Liver (tissue), 3 donors: ENCODE measurements around the gene SIAH1.

ENCODE experiments used
- HNF4G ChIP-seq: IDR thresholded peaks from 2 replicates; pipeline ENCODE4 v1.6.1; 2016; ENCODE audit warnings: antibody characterized with exemption
- TF ChIP-seq, protein P1 (sequence below): fragments of 150-350 bp; IDR thresholded peaks from 2 replicates; pipeline ENCODE4 v1.5.1; 2017; ENCODE audit warnings: improper control_type of control experiment, low read depth, low read length; ENCODE audit not compliant: missing input control
- donor health status: healthy.
- donor health status: healthy.

DNA sequence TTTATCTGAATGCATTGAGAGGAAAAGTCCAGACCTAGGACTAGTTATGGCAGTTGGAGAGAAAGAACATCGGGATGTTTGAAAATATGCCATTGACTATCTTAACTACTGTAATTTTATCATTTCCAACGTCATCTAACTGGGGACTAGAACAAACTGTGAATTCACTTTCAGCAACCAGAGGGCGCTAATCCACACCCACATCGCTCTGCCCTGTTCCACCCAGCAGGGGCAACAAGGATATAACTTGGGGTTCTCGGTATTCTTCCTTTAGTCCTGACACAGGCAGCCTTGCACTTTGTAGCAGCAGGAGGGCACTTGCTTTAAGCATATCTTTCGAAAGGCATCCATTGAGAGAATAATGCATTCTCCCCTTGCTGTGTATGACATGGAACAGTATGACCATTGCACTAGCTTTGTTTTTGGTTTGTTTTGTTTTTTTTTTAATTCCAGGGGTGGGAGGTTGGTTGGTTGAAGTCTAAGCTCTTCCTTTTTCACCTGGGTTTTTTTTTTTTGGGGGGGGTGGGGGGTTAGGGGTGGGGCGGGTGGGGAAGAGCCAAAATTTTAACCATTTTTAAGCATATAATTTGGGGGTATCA is 31.5 kb downstream of the SIAH1 start:
- TF ChIP-seq, protein P1, sequence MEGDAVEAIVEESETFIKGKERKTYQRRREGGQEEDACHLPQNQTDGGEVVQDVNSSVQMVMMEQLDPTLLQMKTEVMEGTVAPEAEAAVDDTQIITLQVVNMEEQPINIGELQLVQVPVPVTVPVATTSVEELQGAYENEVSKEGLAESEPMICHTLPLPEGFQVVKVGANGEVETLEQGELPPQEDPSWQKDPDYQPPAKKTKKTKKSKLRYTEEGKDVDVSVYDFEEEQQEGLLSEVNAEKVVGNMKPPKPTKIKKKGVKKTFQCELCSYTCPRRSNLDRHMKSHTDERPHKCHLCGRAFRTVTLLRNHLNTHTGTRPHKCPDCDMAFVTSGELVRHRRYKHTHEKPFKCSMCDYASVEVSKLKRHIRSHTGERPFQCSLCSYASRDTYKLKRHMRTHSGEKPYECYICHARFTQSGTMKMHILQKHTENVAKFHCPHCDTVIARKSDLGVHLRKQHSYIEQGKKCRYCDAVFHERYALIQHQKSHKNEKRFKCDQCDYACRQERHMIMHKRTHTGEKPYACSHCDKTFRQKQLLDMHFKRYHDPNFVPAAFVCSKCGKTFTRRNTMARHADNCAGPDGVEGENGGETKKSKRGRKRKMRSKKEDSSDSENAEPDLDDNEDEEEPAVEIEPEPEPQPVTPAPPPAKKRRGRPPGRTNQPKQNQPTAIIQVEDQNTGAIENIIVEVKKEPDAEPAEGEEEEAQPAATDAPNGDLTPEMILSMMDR: peak; percentile 84
- TF ChIP-seq HNF4G: no peak
